SH-SY5Y (cell line): ENCODE measurements around the gene RETREG1.

ENCODE experiments used
- GATA2 ChIP-seq: IDR thresholded peaks from 2 replicates; pipeline ENCODE4 v1.6.1; 2011; ENCODE audit warnings: mild to moderate bottlenecking, low read depth, low read length
- GATA3 ChIP-seq: IDR thresholded peaks from 2 replicates; pipeline ENCODE4 v1.6.1; 2011; ENCODE audit warnings: low read depth, mild to moderate bottlenecking, low read length, moderate library complexity

GRCh38 chr5:16600397-16600796, 16.4 kb downstream of the RETREG1 start:
- no peak for TF ChIP-seq GATA2
- no peak for TF ChIP-seq GATA3
